Dermis blood vessel endothelial cell (primary cell): Measurements from ENCODE around the gene SLC38A1. TPM values are rescaled to one million over a fixed set of nuclear protein-coding genes. Genes with fewer than 3 reads are reported as not detected.
"Not testable (repeated sequence)": the region's sequence is repeated elsewhere in the genome, so short reads cannot be mapped to it uniquely, and the experiment has no call there.

ENCODE experiments used
- DNase-seq: peaks from one replicate; pipeline ENCODE4 v3.0.0; 2010
- total RNA-seq: library from RNA; depleted of rRNA; stranded (reverse); fragments of >200 nt; gene quantifications from 2 replicates; pipeline ENCODE4 v1.2.3, GENCODE V29; 2014

SLC38A1 gene
- total RNA-seq, 1 donor from 2014 or later = 136 TPM

DNA sequence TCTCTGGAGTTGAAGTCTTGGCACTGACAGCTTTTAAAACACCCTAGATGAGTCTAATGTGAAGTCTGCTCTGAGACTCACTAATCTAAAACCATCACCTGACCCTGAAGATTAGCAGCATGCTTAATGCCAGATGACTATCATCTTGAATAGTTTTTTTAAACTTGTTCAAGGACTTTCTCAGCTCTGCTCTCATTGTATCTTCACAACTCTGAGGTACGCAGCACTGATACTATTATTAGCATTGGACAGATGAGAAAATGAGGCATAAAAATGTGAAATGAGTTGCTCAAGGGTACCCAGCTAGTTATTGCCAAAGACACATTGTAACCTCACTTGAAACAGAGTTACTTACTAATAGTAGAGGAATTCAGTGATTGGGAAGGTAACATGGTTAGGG is 4.8 kb downstream of the SLC38A1 start:
- no peak for DNase-seq

- DNase-seq = no peak
Observed at GRCh38 chr12:46263140-46264016, 5.5 kb downstream of the SLC38A1 start.

DNA sequence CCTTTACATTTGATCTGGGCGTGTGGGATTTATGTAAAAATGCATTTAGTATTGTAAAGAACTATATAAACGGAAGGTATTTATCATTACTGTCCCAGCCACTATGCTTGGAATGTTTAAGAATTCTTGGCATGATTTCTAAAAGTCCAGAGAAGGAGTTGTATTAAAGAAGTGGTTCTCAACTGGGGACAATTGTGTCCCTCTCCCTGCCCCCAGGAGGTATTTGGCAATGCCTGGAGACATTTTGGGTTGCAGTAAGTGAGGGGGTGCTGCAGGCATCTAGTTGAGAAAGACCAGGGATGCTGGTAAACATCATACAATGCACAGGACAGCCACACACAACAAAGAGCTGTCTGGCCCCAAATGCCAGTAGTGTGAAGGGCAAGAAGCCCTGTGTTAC is 7.2 kb downstream of the SLC38A1 start:
- no peak for DNase-seq

DNA sequence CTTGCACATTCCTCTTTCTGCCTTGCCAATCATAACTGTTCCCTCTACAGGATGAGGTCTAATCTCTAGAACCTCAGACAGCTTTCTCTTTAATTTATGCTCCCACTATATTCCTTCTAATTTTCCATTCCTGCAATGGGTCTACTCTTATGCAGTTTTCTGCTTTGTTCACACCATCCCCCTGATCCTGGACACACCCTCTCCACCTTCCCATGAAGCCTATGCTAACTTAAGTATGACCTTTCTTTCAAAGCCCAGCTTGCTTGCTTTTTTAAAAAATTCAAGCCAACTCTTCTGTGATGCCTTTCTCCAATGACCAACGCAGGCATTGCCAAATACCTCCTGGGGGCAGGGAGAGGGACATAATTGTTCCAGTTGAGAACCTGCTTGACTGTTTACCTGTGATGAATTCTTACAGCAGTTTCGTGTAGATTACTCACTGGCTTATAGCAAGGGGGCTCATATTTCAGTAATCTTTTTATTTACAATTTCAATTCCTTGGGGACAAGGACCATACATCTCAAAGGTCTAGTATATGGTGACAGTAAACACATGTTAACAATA is 7.8 kb downstream of the SLC38A1 start:
- no peak for DNase-seq

DNA sequence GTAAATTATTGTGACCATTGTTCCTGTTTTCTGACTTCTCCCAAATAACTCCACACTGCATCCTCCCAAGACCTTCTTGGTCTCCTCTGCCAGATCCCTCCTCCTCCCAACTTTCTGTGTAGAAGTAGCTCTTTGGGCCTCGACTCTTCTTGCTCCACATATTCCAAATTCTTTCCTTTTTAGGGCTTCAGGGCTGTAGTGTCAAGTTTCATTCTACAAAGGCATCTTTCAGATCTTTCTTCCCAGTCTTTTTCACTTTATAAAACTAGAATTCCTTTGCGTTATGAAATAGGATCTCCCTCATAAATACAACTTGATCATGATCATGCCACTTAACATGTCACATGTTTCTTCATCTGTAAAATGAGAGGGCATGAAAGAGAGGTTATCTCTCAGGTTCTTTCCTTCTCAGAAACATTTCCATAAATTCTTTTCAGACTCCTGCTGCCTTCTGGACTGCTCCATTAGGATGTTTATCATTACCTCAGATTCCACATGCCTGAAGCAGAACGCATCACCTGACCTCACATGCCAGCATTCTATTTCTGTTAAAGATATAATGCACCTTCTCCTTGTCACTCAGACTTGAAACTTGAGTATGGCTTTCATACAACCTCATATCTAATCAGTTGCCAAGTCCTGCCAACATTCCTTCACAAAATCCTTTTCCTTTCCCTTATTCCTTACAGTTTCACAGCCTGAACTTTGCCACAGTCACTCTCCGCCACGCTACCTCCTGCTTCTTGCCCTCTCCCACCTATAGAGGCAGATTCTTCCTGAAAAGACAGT is 8.5 kb downstream of the SLC38A1 start:
- DNase-seq = no peak

GRCh38 chr12:46259713-46260112 is 9.1 kb downstream of the SLC38A1 start:
- no peak for DNase-seq

- DNase-seq = no peak
Observed at GRCh38 chr12:46259071-46259470, 9.8 kb downstream of the SLC38A1 start.

- no peak for DNase-seq
Observed at GRCh38 chr12:46258129-46258528, 10.7 kb downstream of the SLC38A1 start.

GRCh38 chr12:46256942-46257341 is 11.9 kb downstream of the SLC38A1 start:
- DNase-seq = no peak

GRCh38 chr12:46253544-46254162 is 15.2 kb downstream of the SLC38A1 start:
- no peak for DNase-seq

DNA sequence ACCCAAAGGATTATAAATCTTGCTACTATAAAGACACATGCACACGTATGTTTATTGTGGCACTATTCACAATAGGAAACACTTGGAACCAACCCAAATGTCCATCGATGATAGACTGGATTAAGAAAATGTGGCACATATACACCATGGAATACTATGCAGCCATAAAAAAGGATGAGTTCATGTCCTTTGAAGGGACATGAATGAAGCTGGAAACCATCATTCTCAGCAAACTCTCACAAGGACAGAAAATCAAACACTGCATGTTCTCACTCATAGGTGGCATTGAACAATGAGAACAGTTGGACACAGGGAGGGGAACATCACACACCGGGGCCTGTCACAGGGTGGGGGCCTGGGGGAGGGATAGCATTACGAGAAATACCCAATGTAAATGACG is 16.8 kb downstream of the SLC38A1 start:
- DNase-seq = not testable (repeated sequence)

DNA sequence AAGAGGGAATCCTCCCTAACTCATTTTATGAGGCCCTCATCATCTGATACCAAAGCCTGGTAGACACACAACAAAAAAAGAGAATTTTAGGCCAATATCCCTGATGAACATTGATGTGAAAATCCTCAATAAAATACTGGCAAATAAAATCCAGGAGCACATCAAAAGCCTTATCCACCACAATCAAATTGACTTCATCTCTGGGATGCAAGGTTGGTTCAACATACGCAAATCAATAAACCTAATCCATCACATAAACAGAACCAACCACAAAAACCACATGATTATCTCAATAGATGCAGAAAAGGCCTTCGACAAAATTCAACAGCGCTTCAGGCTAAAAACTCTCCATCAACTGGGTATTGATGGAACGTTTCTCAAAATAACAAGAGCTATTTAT is 18.9 kb downstream of the SLC38A1 start:
- not testable (repeated sequence) for DNase-seq

- DNase-seq = peak; percentile 77
Observed at GRCh38 chr12:46246021-46246700, 22.7 kb downstream of the SLC38A1 start.

- DNase-seq = no peak
Observed at GRCh38 chr12:46244997-46245396, 23.8 kb downstream of the SLC38A1 start.

GRCh38 chr12:46244273-46244915 is 24.4 kb downstream of the SLC38A1 start:
- peak; percentile 26 for DNase-seq

GRCh38 chr12:46242569-46242968 is 26.3 kb downstream of the SLC38A1 start:
- DNase-seq = no peak

- DNase-seq = no peak
Observed at GRCh38 chr12:46240436-46240835, 28.4 kb downstream of the SLC38A1 start.

DNA sequence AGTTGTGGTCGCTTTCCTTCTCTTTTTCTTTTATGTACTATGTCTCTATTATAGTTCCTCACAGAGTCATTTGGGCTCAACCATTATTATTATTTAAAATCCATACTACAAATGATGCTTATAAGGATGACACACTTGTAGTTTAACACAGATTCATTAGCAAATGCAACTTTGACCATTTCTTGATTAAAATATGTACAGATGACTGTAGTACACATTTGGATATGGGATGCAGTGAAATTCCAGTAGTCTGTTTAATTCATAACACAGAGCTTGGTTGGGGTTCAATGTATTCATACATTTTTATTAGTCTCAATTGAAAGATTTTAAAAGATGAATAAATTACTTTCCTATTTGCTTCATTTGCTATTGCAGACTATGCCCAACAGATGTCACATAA is 30.0 kb downstream of the SLC38A1 start:
- DNase-seq = no peak

DNA sequence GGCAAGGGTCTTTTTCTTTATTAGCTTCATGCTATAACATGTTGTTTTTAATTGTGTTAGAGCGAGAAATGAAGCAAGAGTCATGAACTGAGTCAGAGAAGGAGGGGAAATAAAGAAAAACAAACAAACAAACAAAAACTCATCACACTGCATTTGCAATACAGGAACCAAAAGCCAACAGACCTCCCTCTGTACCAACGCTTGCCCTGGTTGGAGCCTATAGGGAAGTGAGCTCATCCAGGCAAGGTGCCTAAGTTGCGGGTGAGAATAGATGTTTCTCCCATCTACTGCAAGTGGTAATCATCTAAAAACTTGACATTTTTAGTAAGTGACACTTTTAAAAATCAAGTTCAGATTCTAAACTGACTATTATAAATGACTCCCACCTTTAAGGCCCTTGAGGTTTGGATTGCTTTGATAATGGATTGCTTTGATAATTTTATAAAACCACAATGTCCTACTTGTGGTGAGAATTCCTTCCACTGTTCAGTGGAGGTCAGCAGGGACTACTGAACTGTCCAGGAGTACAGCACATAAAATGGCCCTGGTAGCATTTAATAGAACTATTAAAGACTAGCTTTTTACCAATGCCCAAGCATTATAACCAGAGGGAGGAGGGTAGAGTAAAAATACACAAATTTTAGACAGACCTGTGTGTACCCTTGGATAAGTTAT is 31.3 kb downstream of the SLC38A1 start:
- DNase-seq = no peak

DNA sequence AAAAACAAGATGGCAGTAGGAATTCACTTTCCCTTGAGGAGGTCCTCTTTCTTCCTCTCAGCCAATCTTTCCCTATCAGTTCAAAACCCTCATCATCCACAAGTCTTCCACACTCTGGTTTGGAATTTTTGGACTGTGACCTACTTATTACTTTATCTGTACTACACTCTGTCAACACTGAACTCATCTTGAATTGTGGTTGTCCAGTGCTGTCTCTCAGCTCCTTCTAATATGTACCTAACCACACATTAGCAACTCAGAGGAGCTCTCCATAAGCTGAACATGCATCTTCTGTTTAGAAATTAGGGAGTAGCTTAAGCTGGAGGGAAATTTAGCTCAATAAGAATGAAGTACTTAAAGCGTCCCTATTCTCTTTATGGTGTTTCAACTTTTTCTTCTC is 34.8 kb downstream of the SLC38A1 start:
- no peak for DNase-seq

GRCh38 chr12:46233423-46233822 is 35.4 kb downstream of the SLC38A1 start:
- peak; percentile 61 for DNase-seq
